DLD1 (cell line): ENCODE results near the gene RGR.

Experiments used
- in situ Hi-C: cut with HindIII; loops from 2 replicates; pipeline ENCODE4 v1.10.0; 2017; ENCODE audit warnings: low sequenced_read_pairs

The RGR gene

DNA sequence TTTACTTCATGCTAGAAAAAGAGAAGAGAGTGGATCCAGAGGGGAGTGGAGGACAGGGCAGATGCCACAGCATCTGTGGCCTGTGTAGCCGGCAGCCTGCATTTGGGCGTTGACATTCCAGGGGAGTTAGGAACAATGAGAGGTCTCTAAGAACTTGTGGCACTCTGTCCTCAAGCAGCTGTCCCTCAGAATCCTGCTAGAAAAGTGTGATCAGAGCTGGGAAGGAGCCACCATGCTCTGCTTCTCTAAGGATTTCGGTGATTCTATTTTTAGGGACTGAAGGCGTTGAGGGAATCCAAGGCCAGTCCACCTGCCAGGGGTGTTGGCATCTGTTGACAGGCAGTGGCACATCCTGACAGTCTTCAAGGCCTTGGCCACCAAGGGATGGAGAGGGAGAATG is 27.1 kb upstream of the RGR start:
- in situ Hi-C loops, result no loop called here

- in situ Hi-C loops, result no loop called here
These were observed 22.9 kb upstream of the RGR start for GRCh38 chr10:84221916-84222315.

GRCh38 chr10:84224411-84225028 is 20.3 kb upstream of the RGR start:
- in situ Hi-C loops, result no loop called here

DNA sequence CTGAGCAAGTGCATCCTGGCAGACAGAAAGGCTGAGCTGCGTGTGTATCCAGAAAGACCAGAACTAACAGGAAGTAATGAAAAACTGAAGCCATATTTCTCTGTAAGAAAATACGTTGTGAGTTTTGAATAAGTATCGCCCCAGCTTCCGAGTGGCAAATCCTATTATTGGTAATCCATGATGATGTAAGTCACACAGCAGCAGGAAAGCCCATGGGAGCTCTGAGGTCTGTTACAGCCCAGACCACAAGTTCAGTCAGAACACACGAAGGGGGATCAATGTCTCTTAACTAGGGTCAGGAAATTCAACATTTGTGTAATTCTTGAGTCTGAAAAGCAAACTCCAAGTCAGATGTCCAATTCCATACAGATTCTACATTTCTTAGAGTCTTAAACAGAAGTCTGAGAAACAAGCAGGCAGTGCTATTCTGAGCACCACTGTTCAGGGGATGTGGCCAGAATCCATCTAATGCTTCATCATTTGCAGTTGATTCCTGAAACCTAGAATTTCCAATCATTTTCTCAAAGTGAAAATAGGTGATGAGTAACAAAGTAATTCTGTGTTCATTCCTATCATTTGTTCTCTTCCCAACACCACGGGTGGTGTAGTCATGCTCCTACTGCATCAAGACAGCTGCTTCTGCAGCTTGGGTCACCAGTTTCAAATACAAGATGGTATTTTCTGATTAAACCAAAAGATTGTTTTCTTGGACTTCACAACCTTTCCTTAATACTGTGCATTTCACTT is 19.3 kb upstream of the RGR start, which contains the start of gene LRIT2:
Gene LRIT2, minus strand, starts transcription at position 118 of the 747 bp plus-strand sequence. Its CDS starts 24 bp downstream, at position 94.
- in situ Hi-C loops, result no loop called here

- in situ Hi-C loops, result no loop called here
These were observed 18.2 kb upstream of the RGR start for GRCh38 chr10:84226616-84227015.

DNA sequence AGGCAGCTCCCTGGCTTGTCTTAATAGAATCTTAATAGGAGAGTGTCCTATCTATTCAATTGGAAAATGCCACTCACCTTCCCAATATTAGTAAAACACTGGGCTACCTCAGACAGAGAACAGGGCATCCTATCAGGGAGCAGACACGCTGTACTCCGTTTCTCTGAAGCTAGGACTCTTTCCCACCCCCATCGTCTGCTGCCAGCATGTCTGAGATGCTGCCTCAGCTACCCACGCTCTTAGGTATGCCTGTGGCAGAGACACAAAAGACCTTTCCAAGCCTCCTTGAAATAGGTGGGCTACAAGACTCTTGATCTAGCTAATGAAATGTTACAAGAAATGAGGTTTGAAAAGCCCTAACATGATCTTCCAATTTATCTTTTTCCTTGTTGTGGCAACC is 17.0 kb upstream of the RGR start:
- in situ Hi-C loops, result no loop called here

DNA sequence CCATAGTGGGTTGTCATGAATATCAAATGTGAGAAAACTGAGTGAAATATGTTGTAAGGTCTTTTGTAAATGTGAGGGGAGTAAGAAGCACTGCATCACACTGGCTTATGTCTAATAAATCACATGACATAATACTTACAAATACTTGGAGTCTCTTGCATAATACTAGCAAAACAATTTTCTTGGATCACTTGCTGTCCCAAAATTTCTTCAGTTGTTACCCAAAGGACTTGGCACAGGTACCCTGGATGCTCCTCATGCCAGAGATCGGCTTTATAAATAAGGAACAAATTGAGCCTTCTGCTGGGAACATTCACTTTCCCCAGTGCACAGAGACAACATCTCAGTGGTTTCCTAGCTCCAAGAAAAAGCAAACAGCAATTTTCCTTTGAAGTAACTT is 14.5 kb upstream of the RGR start:
- in situ Hi-C loops, result no loop called here

DNA sequence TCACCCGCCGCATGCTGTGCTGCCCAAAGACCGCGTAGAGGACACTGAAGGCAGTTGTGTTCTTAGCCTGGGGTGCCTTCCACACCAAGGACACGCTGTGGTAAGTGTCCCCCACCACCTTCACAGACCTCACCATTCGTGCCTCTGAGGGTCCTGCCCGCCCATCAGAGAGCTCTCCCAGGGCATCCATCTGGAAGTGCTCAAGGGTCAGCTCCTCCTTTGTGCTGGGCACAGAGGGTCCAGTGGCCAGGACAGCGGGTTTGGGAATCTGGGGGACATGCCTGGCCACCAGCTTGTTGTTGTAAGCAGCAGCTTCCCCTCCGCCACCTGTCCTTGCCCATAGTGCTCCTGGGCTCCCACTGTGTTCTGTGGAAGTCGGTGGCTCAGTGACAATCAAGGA is 12.5 kb upstream of the RGR start:
- in situ Hi-C loops, result no loop called here

DNA sequence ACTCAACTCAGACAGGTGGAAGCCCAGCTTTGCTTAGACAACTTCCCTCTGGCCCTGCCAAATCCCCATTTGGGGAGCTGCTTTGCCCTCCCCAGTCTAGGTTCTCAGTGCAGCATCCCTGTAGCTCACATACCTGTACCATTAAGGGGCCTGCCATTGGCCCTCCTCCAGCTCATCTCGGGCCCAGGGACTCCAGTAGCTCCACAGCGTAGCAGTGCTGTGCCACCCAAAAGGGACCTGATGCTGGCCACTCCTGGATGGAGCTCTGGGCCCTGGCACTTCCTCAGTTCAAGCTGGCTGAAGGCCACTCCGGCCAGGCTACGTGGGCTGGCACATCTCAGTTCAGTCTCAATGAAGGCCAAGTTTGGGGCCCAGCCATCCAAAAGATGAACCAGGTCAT is 10.9 kb upstream of the RGR start:
- in situ Hi-C loops, result no loop called here

DNA sequence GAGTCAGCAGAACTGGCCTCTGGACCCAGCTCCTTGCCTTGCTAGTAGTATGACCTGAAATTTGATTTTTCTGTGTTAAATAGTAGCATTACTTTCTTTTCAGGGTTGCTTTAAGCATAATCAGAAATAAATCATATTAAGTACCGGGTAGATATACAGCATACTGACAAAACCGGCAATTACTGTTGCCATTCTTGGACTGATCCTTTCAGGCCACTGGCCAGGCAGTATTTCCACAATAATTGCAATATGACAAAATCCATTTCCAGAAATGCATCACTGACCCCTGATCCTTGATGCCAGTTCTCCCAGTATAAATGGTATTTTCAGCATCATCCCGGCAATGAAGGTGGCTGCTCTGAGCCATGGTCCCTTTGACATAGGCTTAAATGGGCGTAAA is 10.4 kb upstream of the RGR start:
- in situ Hi-C loops, result no loop called here

DNA sequence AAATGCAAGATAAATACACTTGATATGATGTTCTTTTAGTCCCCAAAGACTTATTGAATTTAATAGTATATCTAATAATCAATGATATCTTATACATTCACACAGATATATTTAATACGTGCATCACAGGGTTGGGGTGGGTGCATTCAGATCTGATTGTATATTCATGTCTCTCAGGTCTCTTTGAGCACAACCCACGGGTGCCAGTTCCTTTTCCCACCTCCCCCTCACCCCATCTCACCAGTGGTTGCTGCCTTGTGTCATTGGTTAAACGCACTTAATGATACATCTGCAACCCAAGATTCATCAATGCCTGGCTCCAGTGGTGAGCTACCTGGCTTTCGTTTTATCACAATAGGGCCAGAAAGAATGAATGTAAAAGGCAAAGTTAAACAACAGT is 9.8 kb upstream of the RGR start:
- in situ Hi-C loops, result no loop called here

DNA sequence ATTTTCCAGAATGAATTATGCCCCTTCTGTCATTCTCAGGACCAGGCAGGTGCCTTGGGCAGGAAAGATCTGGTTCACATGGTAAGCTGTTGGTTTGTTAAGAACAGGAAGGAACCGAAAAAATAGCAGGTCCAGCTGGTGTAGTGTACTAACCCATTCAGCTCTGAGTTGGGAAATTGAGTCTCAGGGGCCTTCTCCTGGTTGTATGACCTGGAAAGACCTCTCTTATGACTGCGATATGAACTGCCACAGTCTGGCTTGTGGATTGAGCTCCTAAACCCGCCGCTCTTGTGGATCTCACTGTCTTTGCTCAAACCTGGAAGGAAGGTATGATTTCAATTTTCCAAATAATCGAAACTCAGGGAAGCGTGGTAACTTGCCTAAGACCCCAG is 8.1 kb upstream of the RGR start:
- in situ Hi-C loops, result no loop called here

DNA sequence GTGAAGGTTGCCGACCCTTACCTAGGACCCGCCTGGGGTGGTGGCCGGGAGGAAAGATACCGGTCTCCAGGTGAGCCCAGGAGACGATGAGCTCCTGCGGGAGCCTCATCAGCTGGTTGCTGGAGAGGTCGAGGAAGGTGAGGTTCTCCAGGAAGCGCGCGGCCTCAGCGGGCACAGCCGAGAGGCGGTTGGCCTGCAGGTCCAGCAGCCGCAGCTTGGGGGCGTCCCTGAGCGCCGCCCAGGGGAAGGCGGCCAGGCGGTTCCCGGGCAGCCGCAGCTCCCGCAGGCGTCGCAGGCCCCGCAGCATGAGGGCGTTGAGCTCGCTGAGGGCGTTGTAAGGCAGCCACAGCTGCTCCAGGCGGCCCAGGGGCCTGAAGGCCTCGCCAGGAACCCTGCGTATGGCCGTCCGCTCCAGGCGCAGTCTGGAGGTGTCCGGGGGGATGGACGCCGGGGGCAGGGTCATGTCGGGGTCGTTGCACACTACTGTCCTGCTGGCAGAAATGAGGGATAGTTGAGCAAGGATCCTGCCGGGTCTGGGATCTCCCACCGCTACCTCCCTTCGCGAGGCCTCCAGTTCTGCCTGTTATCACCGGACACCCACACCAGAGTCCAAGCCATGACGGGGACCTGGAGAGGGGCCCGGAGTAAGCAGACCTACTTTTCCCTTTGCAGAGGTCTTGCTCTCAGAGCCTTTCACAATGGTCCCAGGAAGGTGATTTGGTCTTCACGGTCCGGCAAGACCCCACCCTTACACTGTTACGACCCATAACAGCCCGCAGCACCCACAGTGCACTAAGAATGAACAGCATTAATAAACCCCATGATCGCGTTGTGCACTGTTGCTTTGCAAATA is 7.4 kb upstream of the RGR start:
- in situ Hi-C loops, result no loop called here

- in situ Hi-C loops, result no loop called here
These were observed 5.9 kb upstream of the RGR start for GRCh38 chr10:84238909-84239308.

GRCh38 chr10:84241185-84241790 is 3.6 kb upstream of the RGR start, which contains the start of gene LRIT1:
LRIT1 (minus strand) TSS chr10:84241546; CDS start chr10:84241439, 107 bp downstream.
- in situ Hi-C loops, result no loop called here

GRCh38 chr10:84243759-84244158 is 1.1 kb upstream of the RGR start:
- in situ Hi-C loops, result no loop called here

DNA sequence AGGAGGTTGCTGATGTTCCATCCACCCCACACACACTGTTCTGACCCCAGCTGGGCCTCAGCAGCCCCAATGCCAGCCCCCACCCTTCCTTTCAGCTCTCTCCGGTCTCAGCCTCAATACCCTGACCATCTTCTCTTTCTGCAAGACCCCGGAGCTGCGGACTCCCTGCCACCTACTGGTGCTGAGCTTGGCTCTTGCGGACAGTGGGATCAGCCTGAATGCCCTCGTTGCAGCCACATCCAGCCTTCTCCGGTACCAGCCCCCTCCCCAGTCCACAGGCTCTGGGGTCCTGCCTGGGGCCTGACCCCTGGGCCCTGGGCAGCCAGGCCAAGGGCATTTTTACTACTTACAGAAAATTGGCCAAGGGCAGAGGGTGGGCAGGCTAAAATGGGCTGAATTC is 2.6 kb downstream of the RGR start:
- in situ Hi-C loops, result no loop called here

DNA sequence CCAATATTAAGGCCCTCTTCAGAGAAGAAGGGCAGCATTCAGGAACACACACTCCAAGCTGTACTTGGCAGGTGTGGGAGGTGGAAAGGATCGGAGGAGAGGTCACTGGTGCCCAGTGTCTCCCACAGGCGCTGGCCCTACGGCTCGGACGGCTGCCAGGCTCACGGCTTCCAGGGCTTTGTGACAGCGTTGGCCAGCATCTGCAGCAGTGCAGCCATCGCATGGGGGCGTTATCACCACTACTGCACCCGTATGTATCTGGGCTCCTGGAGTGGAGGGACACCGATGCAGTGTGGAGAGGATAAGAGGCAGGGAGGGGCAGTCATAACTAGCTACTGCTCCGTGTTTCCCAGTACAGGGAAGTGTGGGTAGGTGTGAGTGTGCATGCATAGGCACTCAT is 3.9 kb downstream of the RGR start:
- in situ Hi-C loops, result no loop called here

GRCh38 chr10:84254552-84255478 is 10.0 kb downstream of the RGR start:
- in situ Hi-C loops, result no loop called here
